K562 (cell line): ENCODE measurements around the gene RIN3. TPM values are rescaled to one million over a fixed set of nuclear protein-coding genes. Genes with fewer than 3 reads are reported as not detected.

ENCODE experiments used
- ATAC-seq: fragments of 200-7000 bp; cut with Tn5 transposase; 3 replicates; pipeline ENCODE4 v1.9.1; 2020; ENCODE audit warnings: moderate library complexity
- BruUV-seq: library from RNA; stranded (reverse); fragments of 400-500 nt; replicated peaks from 2 replicates; lab custom pipeline; 2021; lab: Mats Ljungman, UMichigan
- CTCF ChIA-PET: fragments of 300-600 bp; formaldehyde crosslinking; extraction: SDS; loops from one replicate; lab custom pipeline; 2021; ENCODE audit warnings: low intra/inter-chr PET ratio; lab: Yijun Ruan, JAX
- POLR2A ChIA-PET: fragments of 300-600, 350-650 bp; sonication (Branson Sonifier 250); formaldehyde crosslinking; extraction: SDS; loops from one replicate; lab custom pipeline; 2021; ENCODE audit warnings: antibody characterized with exemption, inconsistent platforms; lab: Yijun Ruan, JAX
- DNase-seq, 4 experiments: peaks; one replicate each; pipeline versions ENCODE4 v3.0.0 to v3.0.0-alpha.2; 2011 to 2018; ENCODE audit warnings: low spot score in 3 of 4, mixed read lengths in 3 of 4; ENCODE audit errors: extremely low read depth in 1 of 4
- FAIRE-seq: peaks from 2 replicates; lab custom pipeline; 2011; peaks lifted over from hg19 to GRCh38; lab: Jason Lieb, UNC
- H2AFZ ChIP-seq: 2 replicates; pipeline ENCODE4 v1.6.0; 2011; ENCODE audit warnings: low read depth, low read length, control low read depth, inconsistent platforms
- H3K27ac ChIP-seq: fragments of 200-600 bp; 3 replicates; pipeline ENCODE4 v1.8.0; 2011; ENCODE audit warnings: low read depth, mild to moderate bottlenecking, control low read depth, inconsistent platforms, low read length, moderate library complexity, mixed read lengths; ENCODE audit errors: extremely low read depth
- H3K27me3 ChIP-seq, 2 experiments: fragments of 300-600 bp in 1 of 2; 2 replicates in 1 of 2; 3 replicates in 1 of 2; pipeline versions ENCODE4 v1.6.0 to v1.8.0; 2011; ENCODE audit warnings: inconsistent platforms in 2 of 2, low read length in 2 of 2, mild to moderate bottlenecking in 1 of 2, mixed read lengths in 1 of 2, moderate library complexity in 1 of 2; ENCODE audit not compliant: control insufficient read depth in 2 of 2, insufficient read depth in 2 of 2
- H3K36me3 ChIP-seq: fragments of 300-600 bp; 3 replicates; pipeline ENCODE4 v1.8.0; 2011; ENCODE audit warnings: mild to moderate bottlenecking, low read length, inconsistent platforms; ENCODE audit not compliant: control insufficient read depth, insufficient read depth
- H3K4me1 ChIP-seq, 2 experiments: fragments of 200-600 bp in 1 of 2; replicated peaks in 1 of 2; 2 replicates in 1 of 2; 3 replicates in 1 of 2; pipeline versions ENCODE4 v1.5.1 to v1.8.0; 2011; ENCODE audit warnings: inconsistent platforms in 2 of 2, low read length in 2 of 2, mild to moderate bottlenecking in 1 of 2, mixed read lengths in 1 of 2, moderate library complexity in 1 of 2; ENCODE audit not compliant: control insufficient read depth in 2 of 2, insufficient read depth in 2 of 2
- H3K4me2 ChIP-seq: 2 replicates; pipeline ENCODE4 v1.6.1; 2011; ENCODE audit warnings: low read length, control low read depth, inconsistent platforms, mixed read lengths; ENCODE audit not compliant: insufficient read depth
- H3K4me3 ChIP-seq: fragments of 200-600 bp; sonication (generic), shearing (Covaris generic); 2 replicates; pipeline ENCODE4 v1.5.1; 2016; ENCODE audit warnings: control low read depth, inconsistent platforms
- H3K79me2 ChIP-seq: fragments of 200-600 bp; 3 replicates; pipeline ENCODE4 v1.8.0; 2011; ENCODE audit warnings: low read length, inconsistent platforms; ENCODE audit not compliant: control insufficient read depth, insufficient read depth
- H3K9ac ChIP-seq, 2 experiments: 2 replicates each; pipeline versions ENCODE4 v1.6.0 to v1.6.1; 2011; ENCODE audit warnings: low read depth in 2 of 2, low read length in 2 of 2, control low read depth in 1 of 2, inconsistent platforms in 1 of 2, mild to moderate bottlenecking in 1 of 2, mixed read lengths in 1 of 2; ENCODE audit not compliant: insufficient read depth in 1 of 2
- H3K9me1 ChIP-seq: one replicate; pipeline ENCODE4 v1.6.0; 2011; ENCODE audit warnings: inconsistent platforms, mild to moderate bottlenecking, low read length, moderate library complexity; ENCODE audit not compliant: control insufficient read depth, insufficient read depth
- H3K9me3 ChIP-seq: replicated peaks from 2 replicates; pipeline ENCODE4 v1.5.1; 2011; ENCODE audit warnings: low read depth, low read length, inconsistent platforms; ENCODE audit not compliant: control insufficient read depth, insufficient read depth
- H4K20me1 ChIP-seq: replicated peaks from 2 replicates; pipeline ENCODE4 v1.6.1; 2011; ENCODE audit warnings: low read length, inconsistent platforms, mixed read lengths; ENCODE audit not compliant: control insufficient read depth, insufficient read depth
- CCAR2 ChIP-seq: fragments of 200-400 bp; formaldehyde crosslinking; IDR thresholded peaks from 2 replicates; pipeline ENCODE4 v1.6.1; 2017; ENCODE audit warnings: mild to moderate bottlenecking, low read depth, low read length
- CTCF ChIP-seq, 3 experiments: IDR thresholded peaks in 2 of 3; conservative IDR thresholded peaks in 1 of 3; 2 replicates each; pipeline ENCODE4 v1.5.1; 2011 to 2012; ENCODE audit warnings: low read length in 3 of 3, mild to moderate bottlenecking in 3 of 3, control low read depth in 2 of 3, improper control_type of control experiment in 1 of 3, inconsistent platforms in 1 of 3, low read depth in 1 of 3, mixed read lengths in 1 of 3, moderate library complexity in 1 of 3; ENCODE audit not compliant: insufficient read depth in 2 of 3
- CTCFL ChIP-seq: IDR thresholded peaks from 2 replicates; pipeline ENCODE4 v1.6.1; 2011; ENCODE audit warnings: borderline replicate concordance, low read depth, mild to moderate bottlenecking, moderate library complexity, low read length; ENCODE audit not compliant: insufficient read depth, poor library complexity, severe bottlenecking
- ELK1 ChIP-seq: sonication (generic); formaldehyde crosslinking; IDR thresholded peaks from 2 replicates; pipeline ENCODE4 v1.8.1; 2022; ENCODE audit warnings: missing genetic modification reagents
- STAG1 ChIP-seq: sonication (generic); formaldehyde crosslinking; IDR thresholded peaks from 2 replicates; pipeline ENCODE4 v1.5.0; 2020; ENCODE audit warnings: missing genetic modification reagents, borderline replicate concordance
- TARDBP ChIP-seq: fragments of 450-650 bp; IDR thresholded peaks from 2 replicates; pipeline ENCODE4 v1.6.1; 2016
- TFAP4 ChIP-seq: sonication (generic); formaldehyde crosslinking; IDR thresholded peaks from 2 replicates; pipeline ENCODE4 v1.8.0; 2022; ENCODE audit warnings: missing genetic modification reagents, mild to moderate bottlenecking, moderate library complexity, borderline replicate concordance
- ZBTB34 ChIP-seq: fragments of 250-450 bp; sonication (Bioruptor Pico); IDR thresholded peaks from 2 replicates; pipeline ENCODE4 v1.8.0; 2021; ENCODE audit warnings: mild to moderate bottlenecking, moderate library complexity
- ZFP36 ChIP-seq: fragments of 150-350 bp; IDR thresholded peaks from 2 replicates; pipeline ENCODE4 v1.6.1; 2018; ENCODE audit warnings: low read length, low read depth; ENCODE audit not compliant: partially characterized antibody
- ZNF408 ChIP-seq: fragments of 250-450 bp; sonication (Bioruptor Pico); IDR thresholded peaks from 2 replicates; pipeline ENCODE4 v1.4.0; 2020; ENCODE audit warnings: low read depth, mild to moderate bottlenecking, moderate library complexity
- WGBS: fragments of 100-300 bp; shearing (Covaris generic); methylation state at CpG from one replicate; pipeline ENCODE4 v1.1.6; 2016; ENCODE audit warnings: low coverage, mixed read lengths; ENCODE audit not compliant: insufficient coverage; ENCODE audit errors: missing lambda C conversion rate; 5-methylcytosine and 5-hydroxymethylcytosine counted together
- in situ Hi-C: fragments of 300-500 bp; cut with MboI; formaldehyde crosslinking; loops from 4 replicates; pipeline ENCODE4 v1.15.0; 2018; ENCODE audit warnings: inconsistent platforms, mixed read lengths
- intact Hi-C: fragments of 100-400 bp; cut with micrococcal nuclease; formaldehyde crosslinking; loops from 2 replicates; pipeline ENCODE4 v1.14.2; 2022
- polyA plus RNA-seq, 8 experiments: library from polyadenylated mRNA; depleted of rRNA in 4 of 8; stranded (reverse) in 5 of 8; unstranded in 3 of 8; fragments of >200 nt; fragmentation: Nextera tagmentation in 2 of 8; fragmentation: Illumina TruSeq in 1 of 8; extraction: Ambion mirVana in 2 of 8; extraction: Trizol in 1 of 8; gene quantifications; 2 replicates each; pipeline versions ENCODE4 v1.2.1 to v1.2.3, GENCODE V29; 2011 to 2014; ENCODE audit warnings: inconsistent platforms in 1 of 8, missing spikeins in 1 of 8
- total RNA-seq, 7 experiments: library from RNA; depleted of rRNA in 6 of 7; stranded (reverse); fragments of >200 nt in 6 of 7; fragmentation: Illumina TruSeq in 2 of 7; extraction: Trizol in 2 of 7; gene quantifications; 2 replicates each; pipeline versions ENCODE4 v1.2.1 to v1.2.3, GENCODE V29; 2011 to 2021; ENCODE audit warnings: low replicate concordance in 1 of 7

RIN3 gene
- total and polyA plus RNA-seq, 9 of the 15 experiments (the other 6 are each of a cell fraction or from before 2014, with no cell fraction given): 0.01 to 0.49 (median 0.08) TPM; not detected in 5

- Histone ChIP-seq H3K9me1 (no peaks in the 10 kb centered on the region), H3K27me3 (peaks cover 0 to 10% of the 10 kb centered on the region in 2 experiments; a peak in 2 of 5 replicates), H3K36me3 (no peaks in the 10 kb centered on the region), H3K9me3 (no peaks in the 10 kb centered on the region), H4K20me1 (peaks cover 3% of the 10 kb centered on the region; the same call in 1 of the 2 replicates), H3K4me2 (no peak overlapping the region), H3K79me2 (no peaks in the 10 kb centered on the region), H3K4me1 (peaks cover 0 to 22% of the 10 kb centered on the region in 2 experiments; a peak in 2 of 5 replicates), H3K9ac (no peak overlapping the region; a peak in 1 of 4 replicates), H3K27ac (no peak overlapping the region), H2AFZ (0 out of 2 replicates have a peak overlapping the region, but pooled peaks have one; percentile 32), H3K4me3 (no peak overlapping the region)
- intact Hi-C loops: no loop called here
- FAIRE-seq (no peak), DNase-seq (peak; percentile 62 to 88 (median 84)), ATAC-seq (peak; percentile 94)
- in situ Hi-C loops: no loop called here
- BruUV-seq: no TSS peak
- 0% methylated on average over 3 of the region's 45 CpGs for WGBS
- CTCF ChIA-PET: interaction anchor here (1.6 kb wide), 1 partner anchor 97 kb away, joined by 14 read pairs; no protein-coding TSS in a partner anchor
- POLR2A ChIA-PET: interaction anchor here (0.6 kb wide), 2 partner anchors 432 to 441 kb away, joined by 3 to 5 read pairs; no protein-coding TSS in a partner anchor
- peak; percentile 40 for TF ChIP-seq CTCFL
- no peak for TF ChIP-seq ZFP36
- peak; percentile 75 to 88 (median 82) for TF ChIP-seq CTCF (IDR thresholded peaks at IDR 0.05 in 2 of 3, conservative IDR thresholded peaks at IDR 0.05 in 1 of 3; ENCODE audit: insufficient read depth in 2 of 3, low read depth in 1 of 3, low read length in 3 of 3)
- TF ChIP-seq STAG1 (CRISPR knock-in tag): peak; percentile 67; the same call in 1 of the 2 replicates
- TF ChIP-seq ELK1 (CRISPR knock-in tag): no peak
- TF ChIP-seq TFAP4 (CRISPR knock-in tag): peak; percentile 55; the same call in 1 of the 2 replicates
- no peak for TF ChIP-seq ZBTB34 (CRISPR knock-in tag)
- TF ChIP-seq TARDBP: no peak
- TF ChIP-seq CCAR2: no peak
- TF ChIP-seq ZNF408 (CRISPR knock-in tag): no peak
These were observed 173.4 kb downstream of the RIN3 start for GRCh38 chr14:92686900-92687427.
